GM12878 (cell line): Measurements from ENCODE around the gene SEC31A.

Experiments used
- POLR2A ChIP-seq: IDR thresholded peaks from 2 replicates; pipeline ENCODE4 v1.6.1; 2011; ENCODE audit warnings: low read depth, mild to moderate bottlenecking, low read length
- TF ChIP-seq, protein P1 (sequence below), 3 experiments: IDR thresholded peaks in 2 of 3; conservative IDR thresholded peaks in 1 of 3; 2 replicates each; pipeline ENCODE4 v1.5.1; 2011; ENCODE audit warnings: low read depth in 3 of 3, low read length in 3 of 3, mild to moderate bottlenecking in 3 of 3, control low read depth in 2 of 3, moderate library complexity in 2 of 3, inconsistent platforms in 1 of 3, mixed read lengths in 1 of 3; ENCODE audit not compliant: control insufficient read depth in 2 of 3, insufficient read depth in 1 of 3; ENCODE audit errors: extremely low read depth in 1 of 3

DNA sequence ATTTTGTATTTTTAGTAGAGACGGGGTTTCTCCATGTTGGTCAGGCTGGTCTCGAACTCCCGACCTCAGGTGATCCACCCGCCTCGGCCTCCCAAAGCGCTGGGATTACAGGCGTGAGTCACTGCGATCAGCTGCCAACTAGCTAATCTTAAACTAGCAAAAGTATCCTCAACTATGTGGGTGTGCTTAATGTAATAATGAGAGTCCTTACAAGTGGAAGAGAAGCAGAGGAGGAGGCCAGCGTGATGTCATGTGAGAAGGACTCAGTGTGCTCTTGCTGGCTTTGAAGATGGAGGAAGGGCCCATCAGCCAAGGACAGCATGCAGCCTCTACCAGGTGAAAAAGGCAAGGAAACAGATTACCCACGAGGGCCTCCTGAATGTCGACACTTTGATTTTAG, 111.9 kb downstream of the SEC31A start:
- TF ChIP-seq POLR2A: no peak
- TF ChIP-seq, protein P1, sequence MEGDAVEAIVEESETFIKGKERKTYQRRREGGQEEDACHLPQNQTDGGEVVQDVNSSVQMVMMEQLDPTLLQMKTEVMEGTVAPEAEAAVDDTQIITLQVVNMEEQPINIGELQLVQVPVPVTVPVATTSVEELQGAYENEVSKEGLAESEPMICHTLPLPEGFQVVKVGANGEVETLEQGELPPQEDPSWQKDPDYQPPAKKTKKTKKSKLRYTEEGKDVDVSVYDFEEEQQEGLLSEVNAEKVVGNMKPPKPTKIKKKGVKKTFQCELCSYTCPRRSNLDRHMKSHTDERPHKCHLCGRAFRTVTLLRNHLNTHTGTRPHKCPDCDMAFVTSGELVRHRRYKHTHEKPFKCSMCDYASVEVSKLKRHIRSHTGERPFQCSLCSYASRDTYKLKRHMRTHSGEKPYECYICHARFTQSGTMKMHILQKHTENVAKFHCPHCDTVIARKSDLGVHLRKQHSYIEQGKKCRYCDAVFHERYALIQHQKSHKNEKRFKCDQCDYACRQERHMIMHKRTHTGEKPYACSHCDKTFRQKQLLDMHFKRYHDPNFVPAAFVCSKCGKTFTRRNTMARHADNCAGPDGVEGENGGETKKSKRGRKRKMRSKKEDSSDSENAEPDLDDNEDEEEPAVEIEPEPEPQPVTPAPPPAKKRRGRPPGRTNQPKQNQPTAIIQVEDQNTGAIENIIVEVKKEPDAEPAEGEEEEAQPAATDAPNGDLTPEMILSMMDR (IDR thresholded peaks at IDR 0.05 in 2 of 3, conservative IDR thresholded peaks at IDR 0.05 in 1 of 3; ENCODE audit: control insufficient read depth in 2 of 3, extremely low read depth in 1 of 3, insufficient read depth in 1 of 3, low read depth in 3 of 3, low read length in 3 of 3): no peak
